Stimulated activated CD4-positive, alpha-beta T cell treated with anti-CD3 and anti-CD28 coated beads, Interleukin-2, amount 100 ng/mL, for 24 hours (primary cell): ENCODE data around the gene SPIN3.
"Not testable (repeated sequence)": the region's sequence is repeated elsewhere in the genome, so short reads cannot be mapped to it uniquely, and the experiment has no call there.

Experiments used
- DNase-seq, 2 donors: peaks; one replicate each; pipeline ENCODE4 v3.0.0-alpha.2; 2020

The SPIN3 gene

GRCh38 chrX:56995271-56995994 is at the start of gene SPIN3:
TSS of gene SPIN3 (minus strand) at chrX:56995541. CDS start at chrX:56994947, 594 bp downstream.
- DNase-seq, result peak; percentile 67 to 77

GRCh38 chrX:57044245-57044644 is 48.9 kb upstream of the SPIN3 start:
- DNase-seq, result no peak

GRCh38 chrX:57037265-57037664 is 41.9 kb upstream of the SPIN3 start:
- DNase-seq, result not testable (repeated sequence)

GRCh38 chrX:56994375-56995270 is 718 bp downstream of the SPIN3 start:
- DNase-seq, result peak in 1 of 2 donors; percentile 15

- no peak for DNase-seq
These were observed 7.6 kb downstream of the SPIN3 start for GRCh38 chrX:56987741-56988140.

- DNase-seq, result no peak
These were observed 9.2 kb downstream of the SPIN3 start for GRCh38 chrX:56986138-56986537.

GRCh38 chrX:56978172-56978571 is 17.2 kb downstream of the SPIN3 start:
- peak; percentile 9 to 22 for DNase-seq

- DNase-seq, result no peak
These were observed 19.7 kb downstream of the SPIN3 start for GRCh38 chrX:56975611-56976010.

GRCh38 chrX:56974408-56974807 is 20.9 kb downstream of the SPIN3 start:
- no peak for DNase-seq

GRCh38 chrX:56969559-56969958 is 25.8 kb downstream of the SPIN3 start:
- DNase-seq, result no peak

GRCh38 chrX:56968980-56969379 is 26.4 kb downstream of the SPIN3 start:
- DNase-seq, result no peak

GRCh38 chrX:56963377-56963776 is 32.0 kb downstream of the SPIN3 start:
- DNase-seq, result no peak

GRCh38 chrX:56947699-56948098 is 47.6 kb downstream of the SPIN3 start:
- no peak for DNase-seq

- DNase-seq, result not testable (repeated sequence)
These were observed 49.1 kb downstream of the SPIN3 start for GRCh38 chrX:56946201-56946600.

- not testable (repeated sequence) for DNase-seq
These were observed 50.1 kb downstream of the SPIN3 start for GRCh38 chrX:56945226-56945625.

- no peak for DNase-seq
These were observed 52.1 kb downstream of the SPIN3 start for GRCh38 chrX:56943264-56943663.
